ENCODE data around the gene LIMS1. TPM values are rescaled to one million over a fixed set of nuclear protein-coding genes. Genes with fewer than 3 reads are reported as not detected.
"Not testable (repeated sequence)": the region's sequence is repeated elsewhere in the genome, so short reads cannot be mapped to it uniquely, and the experiment has no call there.

Gene LIMS1
- total and polyA plus RNA-seq, 2 donors (not counting 1 experiment from before 2014, with no cell fraction given): 14.0 to 22.1 TPM

GRCh38 chr2:108662207-108662612 is 127.9 kb downstream of the LIMS1 start:
- H3K4me2 ChIP-seq (replicated peaks; ENCODE audit: low read depth, low read length, poor library complexity, severe bottlenecking); H3K27ac Mint-ChIP-seq; DNase-seq; intact Hi-C loops (cut with micrococcal nuclease); POLR2A ChIA-PET; H3K27me3 Mint-ChIP-seq; H3K4me3 ChIP-seq (ENCODE audit: control extremely low read depth in 1 of 5, extremely low read depth in 1 of 5, insufficient read depth in 1 of 5, low read depth in 2 of 5, low read length in 4 of 5); H3K9me3 ChIP-seq (ENCODE audit: control extremely low read depth in 1 of 3, control insufficient read depth in 2 of 3, insufficient read depth in 1 of 3, low read length in 2 of 3); CTCF ChIA-PET; H3K9me3 Mint-ChIP-seq (ENCODE audit: insufficient read depth); H3K4me3 Mint-ChIP-seq; H4K20me1 ChIP-seq (ENCODE audit: control insufficient read depth, insufficient read depth, low read length, poor library complexity, severe bottlenecking); H3K36me3 ChIP-seq (replicated peaks in 1 of 2; ENCODE audit: control extremely low read depth in 1 of 2, control insufficient read depth in 1 of 2, extremely low read depth in 1 of 2, insufficient read depth in 2 of 2, low read length in 1 of 2); H3K9ac ChIP-seq (ENCODE audit: low read length); H3K27me3 ChIP-seq (replicated peaks in 1 of 4; ENCODE audit: control extremely low read depth in 1 of 4, control insufficient read depth in 3 of 4, insufficient read depth in 4 of 4, low read length in 3 of 4); H3K79me2 ChIP-seq (ENCODE audit: control insufficient read depth, insufficient read depth, low read length); H3K27ac ChIP-seq (ENCODE audit: low read length in 2 of 2); H2AFZ ChIP-seq (ENCODE audit: insufficient read depth, low read depth, low read length, poor library complexity, severe bottlenecking): not testable (repeated sequence)
- no CpG with 5 or more reads among the region's 5 CpGs for WGBS (ENCODE audit: insufficient coverage)
- peaks cover 25% of the 10 kb centered on the region for H3K4me1 Mint-ChIP-seq
- H3K4me1 ChIP-seq (ENCODE audit: control insufficient read depth in 2 of 2, insufficient read depth in 2 of 2, low read length in 2 of 2): peaks cover 3 to 12% of the 10 kb centered on the region in 2 donors
- ATAC-seq (ENCODE audit: low read depth): peak; percentile 45

- H3K9me3 ChIP-seq (ENCODE audit: control extremely low read depth in 1 of 3, control insufficient read depth in 2 of 3, insufficient read depth in 1 of 3, low read length in 2 of 3); H3K9me3 Mint-ChIP-seq (ENCODE audit: insufficient read depth); DNase-seq; H3K4me1 ChIP-seq (ENCODE audit: control insufficient read depth in 2 of 2, insufficient read depth in 2 of 2, low read length in 2 of 2); H3K79me2 ChIP-seq (ENCODE audit: control insufficient read depth, insufficient read depth, low read length); H2AFZ ChIP-seq (ENCODE audit: insufficient read depth, low read depth, low read length, poor library complexity, severe bottlenecking); H3K36me3 ChIP-seq (replicated peaks in 1 of 2; ENCODE audit: control extremely low read depth in 1 of 2, control insufficient read depth in 1 of 2, extremely low read depth in 1 of 2, insufficient read depth in 2 of 2, low read length in 1 of 2); H3K27me3 Mint-ChIP-seq; CTCF ChIA-PET; POLR2A ChIA-PET; H3K4me3 ChIP-seq (ENCODE audit: control extremely low read depth in 1 of 5, extremely low read depth in 1 of 5, insufficient read depth in 1 of 5, low read depth in 2 of 5, low read length in 4 of 5); ATAC-seq (ENCODE audit: low read depth); H3K27ac ChIP-seq (ENCODE audit: low read length in 2 of 2); intact Hi-C loops (cut with micrococcal nuclease); H3K4me2 ChIP-seq (replicated peaks; ENCODE audit: low read depth, low read length, poor library complexity, severe bottlenecking); H3K4me3 Mint-ChIP-seq; H3K27ac Mint-ChIP-seq; H4K20me1 ChIP-seq (ENCODE audit: control insufficient read depth, insufficient read depth, low read length, poor library complexity, severe bottlenecking); H3K9ac ChIP-seq (ENCODE audit: low read length); H3K27me3 ChIP-seq (replicated peaks in 1 of 4; ENCODE audit: control extremely low read depth in 1 of 4, control insufficient read depth in 3 of 4, insufficient read depth in 4 of 4, low read length in 3 of 4): not testable (repeated sequence)
- peaks cover 21% of the 10 kb centered on the region for H3K4me1 Mint-ChIP-seq
- WGBS (ENCODE audit: insufficient coverage): no CpG with 5 or more reads among the region's 2 CpGs
These were observed 129.1 kb downstream of the LIMS1 start for GRCh38 chr2:108663346-108663745.

GRCh38 chr2:108664089-108664488 is 129.8 kb downstream of the LIMS1 start:
- H3K27ac ChIP-seq (ENCODE audit: low read length in 2 of 2); H3K4me2 ChIP-seq (replicated peaks; ENCODE audit: low read depth, low read length, poor library complexity, severe bottlenecking); ATAC-seq (ENCODE audit: low read depth); H3K4me3 Mint-ChIP-seq; POLR2A ChIA-PET; H3K79me2 ChIP-seq (ENCODE audit: control insufficient read depth, insufficient read depth, low read length); H2AFZ ChIP-seq (ENCODE audit: insufficient read depth, low read depth, low read length, poor library complexity, severe bottlenecking); intact Hi-C loops (cut with micrococcal nuclease); H3K27ac Mint-ChIP-seq; H3K4me3 ChIP-seq (ENCODE audit: control extremely low read depth in 1 of 5, extremely low read depth in 1 of 5, insufficient read depth in 1 of 5, low read depth in 2 of 5, low read length in 4 of 5); H3K27me3 Mint-ChIP-seq; H4K20me1 ChIP-seq (ENCODE audit: control insufficient read depth, insufficient read depth, low read length, poor library complexity, severe bottlenecking); H3K4me1 ChIP-seq (ENCODE audit: control insufficient read depth in 2 of 2, insufficient read depth in 2 of 2, low read length in 2 of 2); H3K9me3 ChIP-seq (ENCODE audit: control extremely low read depth in 1 of 3, control insufficient read depth in 2 of 3, insufficient read depth in 1 of 3, low read length in 2 of 3); DNase-seq; CTCF ChIA-PET; H3K9ac ChIP-seq (ENCODE audit: low read length); H3K27me3 ChIP-seq (replicated peaks in 1 of 4; ENCODE audit: control extremely low read depth in 1 of 4, control insufficient read depth in 3 of 4, insufficient read depth in 4 of 4, low read length in 3 of 4); H3K36me3 ChIP-seq (replicated peaks in 1 of 2; ENCODE audit: control extremely low read depth in 1 of 2, control insufficient read depth in 1 of 2, extremely low read depth in 1 of 2, insufficient read depth in 2 of 2, low read length in 1 of 2); H3K9me3 Mint-ChIP-seq (ENCODE audit: insufficient read depth): not testable (repeated sequence)
- no CpG with 5 or more reads among the region's 3 CpGs for WGBS (ENCODE audit: insufficient coverage)
- peaks cover 21% of the 10 kb centered on the region for H3K4me1 Mint-ChIP-seq

GRCh38 chr2:108664979-108665378 is 130.7 kb downstream of the LIMS1 start:
- H3K9me3 Mint-ChIP-seq (ENCODE audit: insufficient read depth); H2AFZ ChIP-seq (ENCODE audit: insufficient read depth, low read depth, low read length, poor library complexity, severe bottlenecking); H3K4me2 ChIP-seq (replicated peaks; ENCODE audit: low read depth, low read length, poor library complexity, severe bottlenecking); intact Hi-C loops (cut with micrococcal nuclease); H3K4me3 ChIP-seq (ENCODE audit: control extremely low read depth in 1 of 5, extremely low read depth in 1 of 5, insufficient read depth in 1 of 5, low read depth in 2 of 5, low read length in 4 of 5); H3K27ac Mint-ChIP-seq; H3K36me3 ChIP-seq (replicated peaks in 1 of 2; ENCODE audit: control extremely low read depth in 1 of 2, control insufficient read depth in 1 of 2, extremely low read depth in 1 of 2, insufficient read depth in 2 of 2, low read length in 1 of 2); H3K4me1 ChIP-seq (ENCODE audit: control insufficient read depth in 2 of 2, insufficient read depth in 2 of 2, low read length in 2 of 2); H3K9me3 ChIP-seq (ENCODE audit: control extremely low read depth in 1 of 3, control insufficient read depth in 2 of 3, insufficient read depth in 1 of 3, low read length in 2 of 3); H4K20me1 ChIP-seq (ENCODE audit: control insufficient read depth, insufficient read depth, low read length, poor library complexity, severe bottlenecking); POLR2A ChIA-PET; CTCF ChIA-PET; ATAC-seq (ENCODE audit: low read depth); H3K27me3 ChIP-seq (replicated peaks in 1 of 4; ENCODE audit: control extremely low read depth in 1 of 4, control insufficient read depth in 3 of 4, insufficient read depth in 4 of 4, low read length in 3 of 4); H3K4me3 Mint-ChIP-seq; H3K27me3 Mint-ChIP-seq; H3K27ac ChIP-seq (ENCODE audit: low read length in 2 of 2); H3K79me2 ChIP-seq (ENCODE audit: control insufficient read depth, insufficient read depth, low read length); DNase-seq; H3K9ac ChIP-seq (ENCODE audit: low read length): not testable (repeated sequence)
- WGBS (ENCODE audit: insufficient coverage): no CpG with 5 or more reads among the region's 1 CpG
- peaks cover 21% of the 10 kb centered on the region for H3K4me1 Mint-ChIP-seq

Measured in B cell (primary cell).